Cardiac muscle cell (in vitro differentiated cells and primary cell): ENCODE data around the gene GBX1. TPM values are rescaled to one million over a fixed set of nuclear protein-coding genes. Genes with fewer than 3 reads are reported as not detected.

Experiments used
- DNase-seq, 2 donors: peaks; one replicate each; pipeline versions ENCODE4 v3.0.0 to v3.0.0-alpha.2; 2010 to 2017; ENCODE audit warnings: low read depth in 1 of 2, low spot score in 1 of 2
- H3K27ac ChIP-seq: fragments of 200-600 bp; sonication (generic); 2 replicates; pipeline ENCODE4 v1.5.1; 2016
- H3K27me3 ChIP-seq: fragments of 200-600 bp; sonication (generic); 2 replicates; pipeline ENCODE4 v1.6.0; 2016; ENCODE audit warnings: control low read depth
- H3K36me3 ChIP-seq: fragments of 200-600 bp; sonication (generic); 2 replicates; pipeline ENCODE4 v1.5.1; 2016; ENCODE audit warnings: control low read depth
- H3K4me1 ChIP-seq: fragments of 200-600 bp; sonication (generic); 2 replicates; pipeline ENCODE4 v1.8.1; 2017; ENCODE audit warnings: low read depth, mild to moderate bottlenecking, mixed run types
- H3K4me3 ChIP-seq: fragments of 200-600 bp; sonication (generic); 2 replicates; pipeline ENCODE4 v1.5.1; 2016; ENCODE audit warnings: mild to moderate bottlenecking
- H3K9me3 ChIP-seq: fragments of 200-600 bp; sonication (generic); 2 replicates; pipeline ENCODE4 v1.5.1; 2017; ENCODE audit warnings: low read depth, mild to moderate bottlenecking, control low read depth
- polyA plus RNA-seq: library from polyadenylated mRNA; unstranded; fragments of >200 nt; fragmentation: Nextera tagmentation; extraction: Ambion mirVana; gene quantifications from 2 replicates; pipeline ENCODE4 v1.2.1, GENCODE V29; 2016
- total RNA-seq: library from RNA; depleted of rRNA; stranded (reverse); fragments of >200 nt; gene quantifications from 2 replicates; pipeline ENCODE4 v1.2.3, GENCODE V29; 2016
- TF ChIP-seq, protein P1 (sequence below): IDR thresholded peaks from 2 replicates; pipeline ENCODE4 v1.5.1; 2012; ENCODE audit warnings: low read depth, mild to moderate bottlenecking, low read length

GBX1 gene
- total and polyA plus RNA-seq, 2 experiments from 2014 or later, result 0.36 to 1.3 TPM

DNA sequence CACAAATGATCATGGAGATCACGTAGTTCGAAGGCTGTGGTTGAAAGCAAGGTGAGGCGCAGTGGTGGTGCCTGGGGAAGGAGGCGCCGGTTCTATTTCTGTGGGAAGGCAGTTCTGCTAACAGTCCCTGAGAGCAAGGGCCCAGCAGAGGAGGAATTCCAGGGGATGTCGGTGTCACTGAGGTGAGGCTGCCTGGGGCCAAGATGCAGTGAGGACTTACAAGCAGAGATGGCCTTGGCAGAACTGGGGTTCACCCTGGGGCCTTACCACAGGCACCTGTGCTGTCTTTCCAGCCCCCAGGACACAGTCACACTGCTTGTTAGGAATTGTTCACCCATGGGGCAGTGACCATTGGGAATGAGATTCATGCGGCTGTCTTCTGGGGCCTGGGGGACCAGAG, 26.7 kb downstream of the GBX1 start:
- Histone ChIP-seq H3K4me1 (peaks cover 61% of the 10 kb centered on the region), H3K9me3 (no peaks in the 10 kb centered on the region), H3K27me3 (no peaks in the 10 kb centered on the region), H3K36me3 (peaks cover 7% of the 10 kb centered on the region), H3K27ac (no peak overlapping the region), H3K4me3 (no peak overlapping the region)
- TF ChIP-seq, protein P1, sequence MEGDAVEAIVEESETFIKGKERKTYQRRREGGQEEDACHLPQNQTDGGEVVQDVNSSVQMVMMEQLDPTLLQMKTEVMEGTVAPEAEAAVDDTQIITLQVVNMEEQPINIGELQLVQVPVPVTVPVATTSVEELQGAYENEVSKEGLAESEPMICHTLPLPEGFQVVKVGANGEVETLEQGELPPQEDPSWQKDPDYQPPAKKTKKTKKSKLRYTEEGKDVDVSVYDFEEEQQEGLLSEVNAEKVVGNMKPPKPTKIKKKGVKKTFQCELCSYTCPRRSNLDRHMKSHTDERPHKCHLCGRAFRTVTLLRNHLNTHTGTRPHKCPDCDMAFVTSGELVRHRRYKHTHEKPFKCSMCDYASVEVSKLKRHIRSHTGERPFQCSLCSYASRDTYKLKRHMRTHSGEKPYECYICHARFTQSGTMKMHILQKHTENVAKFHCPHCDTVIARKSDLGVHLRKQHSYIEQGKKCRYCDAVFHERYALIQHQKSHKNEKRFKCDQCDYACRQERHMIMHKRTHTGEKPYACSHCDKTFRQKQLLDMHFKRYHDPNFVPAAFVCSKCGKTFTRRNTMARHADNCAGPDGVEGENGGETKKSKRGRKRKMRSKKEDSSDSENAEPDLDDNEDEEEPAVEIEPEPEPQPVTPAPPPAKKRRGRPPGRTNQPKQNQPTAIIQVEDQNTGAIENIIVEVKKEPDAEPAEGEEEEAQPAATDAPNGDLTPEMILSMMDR, result no peak
- DNase-seq, result no peak

DNA sequence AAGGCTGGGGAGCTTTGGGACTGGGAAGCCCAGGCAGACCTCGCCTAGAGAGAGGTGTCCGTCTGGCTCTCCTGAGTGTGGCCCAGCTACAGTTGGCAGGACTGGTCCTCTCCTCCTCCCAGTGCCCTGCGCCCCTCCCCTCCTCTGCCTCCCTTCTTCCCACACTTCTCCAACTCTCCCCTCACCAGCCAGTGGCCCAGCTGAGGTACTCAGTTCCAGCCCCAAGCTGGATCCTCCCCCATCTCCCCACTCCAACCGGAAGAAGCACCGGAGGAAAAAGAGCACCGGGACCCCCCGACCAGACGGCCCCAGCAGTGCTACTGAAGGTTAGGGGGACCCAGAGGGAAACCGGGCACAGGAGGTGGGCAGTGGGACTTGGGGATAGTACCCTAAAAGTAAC, 27.7 kb downstream of the GBX1 start:
- no peak for DNase-seq
- Histone ChIP-seq H3K36me3 (peaks cover 7% of the 10 kb centered on the region), H3K27me3 (no peaks in the 10 kb centered on the region), H3K27ac (no peak overlapping the region), H3K4me3 (no peak overlapping the region), H3K9me3 (no peaks in the 10 kb centered on the region), H3K4me1 (peaks cover 61% of the 10 kb centered on the region)
- TF ChIP-seq, protein P1, result no peak

DNA sequence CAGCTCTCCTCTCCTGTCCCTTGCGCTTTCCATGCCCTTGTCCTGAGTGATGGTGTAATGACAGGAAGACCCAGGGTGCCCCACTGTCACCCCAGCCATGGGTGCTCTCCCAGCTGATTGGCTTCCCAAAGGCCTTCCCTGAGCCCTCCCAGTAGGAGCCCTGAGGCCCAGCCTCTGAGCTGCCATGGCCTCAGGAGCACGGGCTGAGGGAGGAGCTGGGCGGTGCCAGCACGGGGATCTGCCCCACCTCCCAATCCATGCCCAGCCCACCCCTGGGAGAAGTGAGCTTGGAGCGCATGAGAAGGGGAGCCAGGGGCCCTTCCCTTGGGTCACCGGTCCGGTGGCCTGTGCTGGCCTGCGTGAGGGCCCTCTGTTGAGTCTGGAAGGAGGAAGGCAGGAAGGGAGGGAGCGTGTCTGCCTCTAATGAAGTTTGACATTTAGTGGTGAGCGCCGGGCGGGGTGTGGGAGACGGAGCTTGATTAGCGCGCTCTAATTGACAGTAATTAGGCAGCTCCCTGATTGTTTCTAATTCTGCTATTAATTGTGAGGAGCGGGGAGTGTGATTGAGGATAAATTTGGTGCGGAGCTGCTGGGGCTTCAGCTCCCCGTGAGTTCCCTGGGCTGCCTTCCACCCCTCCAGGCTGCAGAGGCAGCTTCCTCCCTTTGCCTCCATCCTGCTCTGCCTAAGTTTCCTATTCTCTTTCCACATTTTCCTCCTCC, 28.3 kb downstream of the GBX1 start:
- Histone ChIP-seq H3K36me3 (peaks cover 10% of the 10 kb centered on the region), H3K27me3 (no peaks in the 10 kb centered on the region), H3K4me3 (no peak overlapping the region), H3K9me3 (no peaks in the 10 kb centered on the region), H3K27ac (no peak overlapping the region), H3K4me1 (peaks cover 61% of the 10 kb centered on the region)
- TF ChIP-seq, protein P1, result no peak
- no peak for DNase-seq

DNA sequence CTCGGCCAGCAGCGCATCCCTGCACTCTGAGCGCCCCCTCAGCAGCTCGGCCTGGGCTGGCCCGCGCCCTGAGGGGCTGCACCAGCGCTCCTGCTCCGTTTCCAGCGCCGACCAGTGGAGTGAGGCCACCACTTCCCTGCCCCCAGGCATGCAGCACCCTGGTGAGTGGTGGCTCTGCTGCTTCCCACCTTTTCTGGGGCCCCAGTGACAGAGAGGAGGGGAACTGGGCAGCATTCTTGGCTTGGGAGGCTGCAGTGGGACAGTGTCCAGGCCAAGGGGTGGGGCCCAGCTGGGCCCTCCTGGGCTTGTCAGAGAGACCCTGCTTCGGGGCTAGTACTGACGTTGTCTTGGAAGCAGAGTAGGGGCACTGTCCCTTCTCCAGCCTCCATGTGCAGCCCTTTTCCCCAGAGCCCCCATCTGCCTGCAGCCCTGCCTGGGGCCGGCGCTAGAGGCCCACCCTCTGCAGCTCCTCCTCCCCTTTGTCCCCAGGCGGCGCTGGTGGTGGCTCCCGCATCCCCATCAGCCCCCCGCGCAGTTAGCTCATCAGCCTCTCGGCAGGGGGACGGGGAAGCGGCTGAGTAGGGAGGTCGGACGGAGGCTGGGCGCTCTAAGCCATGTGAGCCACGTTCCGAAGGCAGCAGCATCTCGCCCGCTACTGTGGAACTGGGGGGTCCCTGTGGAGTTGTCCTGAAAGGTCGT, 29.2 kb downstream of the GBX1 start:
- Histone ChIP-seq H3K27ac (peak overlapping the region; percentile 93), H3K4me3 (no peak overlapping the region), H3K9me3 (no peaks in the 10 kb centered on the region), H3K36me3 (peaks cover 6% of the 10 kb centered on the region), H3K27me3 (no peaks in the 10 kb centered on the region), H3K4me1 (peaks cover 61% of the 10 kb centered on the region)
- TF ChIP-seq, protein P1, result no peak
- peak in 1 of 2 donors; percentile 46 for DNase-seq

DNA sequence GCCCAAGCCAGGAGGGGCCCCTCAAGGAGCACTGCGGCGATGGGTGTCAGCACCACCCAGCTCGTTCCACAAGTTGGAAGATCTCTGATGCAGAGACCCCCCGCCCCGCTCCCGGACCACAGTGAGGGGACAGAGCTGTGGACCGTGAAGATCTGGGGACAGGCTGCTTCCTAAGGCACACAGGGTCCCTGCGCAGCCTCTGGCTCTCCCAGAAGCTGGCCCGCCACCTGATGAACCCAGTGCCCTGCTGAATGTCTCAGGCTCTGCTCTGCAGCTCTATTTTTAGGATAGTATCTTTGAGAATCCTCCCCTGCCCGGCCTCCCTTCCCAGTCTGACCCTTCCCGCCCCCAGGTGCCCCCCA, 29.7 kb downstream of the GBX1 start:
- H3K9me3 ChIP-seq, result no peaks in the 10 kb centered on the region
- H3K36me3 ChIP-seq, result peaks cover 6% of the 10 kb centered on the region
- H3K27ac ChIP-seq, result peak overlapping the region; percentile 93
- no peaks in the 10 kb centered on the region for H3K27me3 ChIP-seq
- peaks cover 57% of the 10 kb centered on the region for H3K4me1 ChIP-seq
- TF ChIP-seq, protein P1, result no peak
- no peak overlapping the region for H3K4me3 ChIP-seq
- DNase-seq, result peak in 1 of 2 donors; percentile 43
